DMS153 (cell line): ENCODE measurements around the gene WSCD1.

Experiments used
- DNase-seq: peaks from one replicate; lab custom pipeline; 2025; lab: John Stamatoyannopoulos, UW

Gene WSCD1

GRCh38 chr17:6069539-6070429, at the start of gene WSCD1:
Gene WSCD1 (plus strand): TSS chr17:6070379. CDS start chr17:6080659, 10,280 bp downstream.
- DNase-seq = no peak

- no peak for DNase-seq
Observed at GRCh38 chr17:6021011-6021400, 49.2 kb upstream of the WSCD1 start.

- no peak for DNase-seq
Observed at GRCh38 chr17:6021627-6022026, 48.6 kb upstream of the WSCD1 start.

- no peak for DNase-seq
Observed at GRCh38 chr17:6023036-6023831, 46.9 kb upstream of the WSCD1 start.

- DNase-seq = no peak
Observed at GRCh38 chr17:6024576-6024975, 45.6 kb upstream of the WSCD1 start.

GRCh38 chr17:6027342-6028024, 42.7 kb upstream of the WSCD1 start:
- DNase-seq = no peak

GRCh38 chr17:6028294-6028693, 41.9 kb upstream of the WSCD1 start:
- no peak for DNase-seq

- no peak for DNase-seq
Observed at GRCh38 chr17:6035801-6036394, 34.3 kb upstream of the WSCD1 start.

- no peak for DNase-seq
Observed at GRCh38 chr17:6040504-6040903, 29.7 kb upstream of the WSCD1 start.

GRCh38 chr17:6041246-6041645, 28.9 kb upstream of the WSCD1 start:
- no peak for DNase-seq

- no peak for DNase-seq
Observed at GRCh38 chr17:6043405-6043804, 26.8 kb upstream of the WSCD1 start.

GRCh38 chr17:6044261-6044660, 25.9 kb upstream of the WSCD1 start:
- no peak for DNase-seq

GRCh38 chr17:6045621-6046357, 24.4 kb upstream of the WSCD1 start:
- no peak for DNase-seq

GRCh38 chr17:6046431-6046830, 23.7 kb upstream of the WSCD1 start:
- no peak for DNase-seq

GRCh38 chr17:6046931-6047330, 23.2 kb upstream of the WSCD1 start:
- no peak for DNase-seq

- DNase-seq = no peak
Observed at GRCh38 chr17:6047966-6048365, 22.2 kb upstream of the WSCD1 start.

- DNase-seq = no peak
Observed at GRCh38 chr17:6048486-6048885, 21.7 kb upstream of the WSCD1 start.

GRCh38 chr17:6052926-6053325, 17.3 kb upstream of the WSCD1 start:
- DNase-seq = no peak

GRCh38 chr17:6054372-6054771, 15.8 kb upstream of the WSCD1 start:
- DNase-seq = no peak

GRCh38 chr17:6056104-6056503, 14.1 kb upstream of the WSCD1 start:
- DNase-seq = no peak

- DNase-seq = no peak
Observed at GRCh38 chr17:6057562-6057961, 12.6 kb upstream of the WSCD1 start.
